Panc1 (cell line): ENCODE results near the gene UBE2V1. TPM values are rescaled to one million over a fixed set of nuclear protein-coding genes. Genes with fewer than 3 reads are reported as not detected.

Source experiments
- ATAC-seq: fragments of 200-7000 bp; cut with Tn5 transposase; 2 replicates; pipeline ENCODE4 v1.9.1; 2020; ENCODE audit warnings: mild to moderate bottlenecking, moderate library complexity
- BruUV-seq: library from RNA; stranded (reverse); fragments of 400-500 nt; replicated peaks from 2 replicates; lab custom pipeline; 2021; lab: Mats Ljungman, UMichigan
- CTCF ChIA-PET: fragments of 300-600 bp; sonication (Branson Sonifier 250); formaldehyde crosslinking; loops from one replicate; lab custom pipeline; 2022; ENCODE audit warnings: antibody characterized with exemption; lab: Charles Lee
- POLR2A ChIA-PET: fragments of 300-600 bp; sonication (Branson Sonifier 250); formaldehyde crosslinking; loops from one replicate; lab custom pipeline; 2022; ENCODE audit warnings: antibody characterized with exemption; lab: Charles Lee
- DNase-seq: peaks from one replicate; pipeline ENCODE4 v3.0.0-alpha.2; 2010; ENCODE audit warnings: low read depth, low spot score
- H3K27ac ChIP-seq: 2 replicates; pipeline ENCODE4 v1.5.1; 2011; ENCODE audit warnings: mild to moderate bottlenecking, low read length, inconsistent platforms
- H3K27me3 ChIP-seq: fragments of 200-500 bp; sonication (Bioruptor generic); 2 replicates; pipeline ENCODE4 v1.6.0; 2014; ENCODE audit warnings: low read length, inconsistent platforms; ENCODE audit not compliant: control insufficient read depth, insufficient read depth
- H3K36me3 ChIP-seq: fragments of 200-500 bp; sonication (Bioruptor generic); 2 replicates; pipeline ENCODE4 v1.5.1; 2014; ENCODE audit warnings: inconsistent platforms, mild to moderate bottlenecking, low read length, moderate library complexity; ENCODE audit not compliant: control insufficient read depth, insufficient read depth
- H3K4me1 ChIP-seq: 2 replicates; pipeline ENCODE4 v1.5.1; 2011; ENCODE audit warnings: inconsistent platforms, mild to moderate bottlenecking, low read length, moderate library complexity; ENCODE audit not compliant: control insufficient read depth, insufficient read depth
- H3K4me3 ChIP-seq, 2 experiments: 2 replicates each; pipeline ENCODE4 v1.5.1; 2011 to 2012; ENCODE audit warnings: low read depth in 2 of 2, low read length in 2 of 2, mild to moderate bottlenecking in 2 of 2, inconsistent platforms in 1 of 2, moderate library complexity in 1 of 2
- H3K9me3 ChIP-seq: fragments of 200-500 bp; sonication (Bioruptor generic); 2 replicates; pipeline ENCODE4 v1.5.1; 2014; ENCODE audit warnings: low read depth, mild to moderate bottlenecking, inconsistent platforms, low read length, moderate library complexity; ENCODE audit not compliant: control insufficient read depth, insufficient read depth
- POLR2AphosphoS5 ChIP-seq: IDR thresholded peaks from 2 replicates; pipeline ENCODE4 v1.6.1; 2012; ENCODE audit warnings: mild to moderate bottlenecking, low read depth, low read length, moderate library complexity
- SIN3A ChIP-seq: IDR thresholded peaks from 2 replicates; pipeline ENCODE4 v1.6.1; 2012; ENCODE audit warnings: low read depth, mild to moderate bottlenecking, low read length, moderate library complexity, borderline replicate concordance; ENCODE audit not compliant: insufficient read depth
- TCF7L2 ChIP-seq: IDR thresholded peaks from 2 replicates; pipeline ENCODE4 v1.6.1; 2011; ENCODE audit warnings: mild to moderate bottlenecking, low read depth, low read length, inconsistent platforms
- in situ Hi-C: cut with HindIII; loops from 2 replicates; pipeline ENCODE4 v1.10.0; 2016; ENCODE audit warnings: low sequenced_read_pairs, low pct_unique_long_range_greater_than_20kb
- intact Hi-C: fragments of 100-400 bp; cut with micrococcal nuclease; formaldehyde crosslinking; loops from one replicate; pipeline ENCODE4 v1.10.0; 2022; ENCODE audit not compliant: unreplicated experiment
- total RNA-seq: library from RNA; stranded (reverse); gene quantifications from one replicate; pipeline ENCODE4 v1.2.1, GENCODE V29; 2021; ENCODE audit not compliant: unreplicated experiment
- TF ChIP-seq, protein P1 (sequence below), 2 experiments: IDR thresholded peaks; 2 replicates each; pipeline ENCODE4 v1.6.1; 2011 to 2012; ENCODE audit warnings: low read depth in 2 of 2, control low read depth in 1 of 2, low read length in 1 of 2, mild to moderate bottlenecking in 1 of 2, moderate library complexity in 1 of 2; ENCODE audit not compliant: insufficient read depth in 1 of 2
- TF ChIP-seq, protein P2 (sequence below): fragments of 450-650 bp; IDR thresholded peaks from 2 replicates; pipeline ENCODE4 v1.5.1; 2017; ENCODE audit warnings: mild to moderate bottlenecking

The UBE2V1 gene
- total RNA-seq, 1 experiment from 2014 or later = 115 TPM

DNA sequence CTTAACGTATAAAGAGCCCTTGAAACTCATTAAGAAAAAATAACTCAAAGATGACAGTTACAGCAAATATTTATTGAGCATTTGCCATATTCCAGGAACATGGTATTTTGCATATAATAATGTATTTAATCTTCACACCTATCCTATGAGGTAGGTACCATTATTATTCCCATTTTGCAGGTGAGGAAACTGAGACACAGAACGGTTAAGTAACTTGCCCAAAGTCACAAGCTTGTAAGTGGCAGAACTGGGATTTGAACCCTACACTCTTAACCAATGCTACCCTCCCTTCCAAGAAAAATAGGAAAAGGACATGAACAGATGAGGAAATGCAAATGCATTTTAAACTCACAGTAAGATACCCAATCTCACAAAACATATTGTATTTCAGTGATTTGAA is 5.3 kb upstream of the UBE2V1 start:
- no peaks in the 10 kb centered on the region for H3K9me3 ChIP-seq
- POLR2A ChIA-PET = no interaction called here
- H3K27me3 ChIP-seq = no peaks in the 10 kb centered on the region
- ATAC-seq (no peak), DNase-seq (no peak)
- no TSS peak for BruUV-seq
- CTCF ChIA-PET = interaction anchor here (1.8 kb wide), 1 partner anchor 51 kb away, joined by 4 read pairs; no protein-coding TSS in a partner anchor
- no peak overlapping the region for H3K4me3 ChIP-seq
- H3K27ac ChIP-seq = no peak overlapping the region
- intact Hi-C loops = no loop called here
- TF ChIP-seq, protein P1, sequence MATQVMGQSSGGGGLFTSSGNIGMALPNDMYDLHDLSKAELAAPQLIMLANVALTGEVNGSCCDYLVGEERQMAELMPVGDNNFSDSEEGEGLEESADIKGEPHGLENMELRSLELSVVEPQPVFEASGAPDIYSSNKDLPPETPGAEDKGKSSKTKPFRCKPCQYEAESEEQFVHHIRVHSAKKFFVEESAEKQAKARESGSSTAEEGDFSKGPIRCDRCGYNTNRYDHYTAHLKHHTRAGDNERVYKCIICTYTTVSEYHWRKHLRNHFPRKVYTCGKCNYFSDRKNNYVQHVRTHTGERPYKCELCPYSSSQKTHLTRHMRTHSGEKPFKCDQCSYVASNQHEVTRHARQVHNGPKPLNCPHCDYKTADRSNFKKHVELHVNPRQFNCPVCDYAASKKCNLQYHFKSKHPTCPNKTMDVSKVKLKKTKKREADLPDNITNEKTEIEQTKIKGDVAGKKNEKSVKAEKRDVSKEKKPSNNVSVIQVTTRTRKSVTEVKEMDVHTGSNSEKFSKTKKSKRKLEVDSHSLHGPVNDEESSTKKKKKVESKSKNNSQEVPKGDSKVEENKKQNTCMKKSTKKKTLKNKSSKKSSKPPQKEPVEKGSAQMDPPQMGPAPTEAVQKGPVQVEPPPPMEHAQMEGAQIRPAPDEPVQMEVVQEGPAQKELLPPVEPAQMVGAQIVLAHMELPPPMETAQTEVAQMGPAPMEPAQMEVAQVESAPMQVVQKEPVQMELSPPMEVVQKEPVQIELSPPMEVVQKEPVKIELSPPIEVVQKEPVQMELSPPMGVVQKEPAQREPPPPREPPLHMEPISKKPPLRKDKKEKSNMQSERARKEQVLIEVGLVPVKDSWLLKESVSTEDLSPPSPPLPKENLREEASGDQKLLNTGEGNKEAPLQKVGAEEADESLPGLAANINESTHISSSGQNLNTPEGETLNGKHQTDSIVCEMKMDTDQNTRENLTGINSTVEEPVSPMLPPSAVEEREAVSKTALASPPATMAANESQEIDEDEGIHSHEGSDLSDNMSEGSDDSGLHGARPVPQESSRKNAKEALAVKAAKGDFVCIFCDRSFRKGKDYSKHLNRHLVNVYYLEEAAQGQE (IDR thresholded peaks at IDR 0.05; ENCODE audit: insufficient read depth in 1 of 2, low read depth in 2 of 2, low read length in 1 of 2) = no peak
- TF ChIP-seq, protein P2, sequence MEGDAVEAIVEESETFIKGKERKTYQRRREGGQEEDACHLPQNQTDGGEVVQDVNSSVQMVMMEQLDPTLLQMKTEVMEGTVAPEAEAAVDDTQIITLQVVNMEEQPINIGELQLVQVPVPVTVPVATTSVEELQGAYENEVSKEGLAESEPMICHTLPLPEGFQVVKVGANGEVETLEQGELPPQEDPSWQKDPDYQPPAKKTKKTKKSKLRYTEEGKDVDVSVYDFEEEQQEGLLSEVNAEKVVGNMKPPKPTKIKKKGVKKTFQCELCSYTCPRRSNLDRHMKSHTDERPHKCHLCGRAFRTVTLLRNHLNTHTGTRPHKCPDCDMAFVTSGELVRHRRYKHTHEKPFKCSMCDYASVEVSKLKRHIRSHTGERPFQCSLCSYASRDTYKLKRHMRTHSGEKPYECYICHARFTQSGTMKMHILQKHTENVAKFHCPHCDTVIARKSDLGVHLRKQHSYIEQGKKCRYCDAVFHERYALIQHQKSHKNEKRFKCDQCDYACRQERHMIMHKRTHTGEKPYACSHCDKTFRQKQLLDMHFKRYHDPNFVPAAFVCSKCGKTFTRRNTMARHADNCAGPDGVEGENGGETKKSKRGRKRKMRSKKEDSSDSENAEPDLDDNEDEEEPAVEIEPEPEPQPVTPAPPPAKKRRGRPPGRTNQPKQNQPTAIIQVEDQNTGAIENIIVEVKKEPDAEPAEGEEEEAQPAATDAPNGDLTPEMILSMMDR = no peak
- no peak for TF ChIP-seq POLR2AphosphoS5
- no peak for TF ChIP-seq SIN3A
- in situ Hi-C loops = no loop called here
- no peaks in the 10 kb centered on the region for H3K36me3 ChIP-seq
- peaks cover 40% of the 10 kb centered on the region for H3K4me1 ChIP-seq

DNA sequence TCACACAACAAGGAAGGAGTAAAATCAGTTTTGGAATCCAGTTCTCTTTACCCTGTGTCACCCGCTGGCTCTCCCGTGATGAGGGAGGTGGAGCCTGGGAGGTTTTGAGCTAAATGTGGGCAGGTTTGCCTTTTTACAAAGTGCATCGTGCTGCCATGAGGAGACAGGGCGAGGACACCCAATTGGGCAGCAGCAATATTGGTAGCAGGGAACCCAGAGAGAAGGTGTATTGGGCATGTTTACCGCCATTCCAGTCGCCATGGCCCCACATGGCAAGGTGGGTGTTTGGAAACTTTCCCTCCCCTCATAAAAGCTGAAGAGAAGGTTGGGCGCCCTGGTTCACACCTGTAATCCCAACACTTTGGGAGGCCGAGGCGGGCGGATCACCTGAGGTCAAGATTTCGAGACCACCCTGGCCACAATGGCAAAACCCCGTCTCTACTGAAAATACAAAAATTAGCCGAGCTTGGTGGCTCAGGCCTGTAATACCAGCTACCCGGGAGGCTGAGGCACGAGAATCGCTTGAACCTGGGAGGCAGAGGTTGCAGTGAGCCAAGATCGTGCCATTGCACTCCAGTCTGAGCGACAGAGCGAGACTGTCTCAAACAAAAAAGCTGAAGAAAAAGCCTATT is 3.5 kb upstream of the UBE2V1 start:
- ChIA-PET CTCF (no interaction called here), POLR2A (interaction anchor here (0.6 to 1.1 kb wide), 2 partner anchors 23 to 107 kb away, joined by 4 to 7 read pairs; no protein-coding TSS in a partner anchor)
- BruUV-seq = no TSS peak
- intact Hi-C loops (no loop called here), in situ Hi-C loops (no loop called here)
- H3K27me3 ChIP-seq = no peaks in the 10 kb centered on the region
- no peaks in the 10 kb centered on the region for H3K9me3 ChIP-seq
- no peak for ATAC-seq
- TF ChIP-seq SIN3A (no peak), TCF7L2 (no peak), POLR2AphosphoS5 (no peak)
- TF ChIP-seq, protein P1 (IDR thresholded peaks at IDR 0.05; ENCODE audit: insufficient read depth in 1 of 2, low read depth in 2 of 2, low read length in 1 of 2) = no peak
- TF ChIP-seq, protein P2 = no peak
- H3K27ac ChIP-seq = peak overlapping the region; percentile 96
- H3K4me3 ChIP-seq = peak overlapping the region; percentile 61 to 77
- H3K4me1 ChIP-seq = peaks cover 31% of the 10 kb centered on the region
- DNase-seq = no peak
- no peaks in the 10 kb centered on the region for H3K36me3 ChIP-seq
